ENCODE results near the gene RNU5B-1. TPM values are rescaled to one million over a fixed set of nuclear protein-coding genes. Genes with fewer than 3 reads are reported as not detected.

Gene RNU5B-1
- total and polyA plus RNA-seq, 3 donors from 2014 or later, result not detected

- no peak for DNase-seq
- no peak overlapping the region for H3K27ac ChIP-seq
- no peak overlapping the region for H3K4me3 ChIP-seq
- no peaks in the 10 kb centered on the region for H3K27me3 ChIP-seq
- intact Hi-C loops (cut with DNase I; ENCODE audit: low total_unique reads), result no loop called here
- no peaks in the 10 kb centered on the region for H3K9me3 ChIP-seq
- H3K36me3 ChIP-seq (ENCODE audit: low read depth, missing control alignments), result no peaks in the 10 kb centered on the region
- no peak for TF ChIP-seq CTCF (IDR thresholded peaks at IDR 0.05)
- TF ChIP-seq POLR2A (IDR thresholded peaks at IDR 0.05), result no peak
- WGBS, 2 donors, result 57 to 60% methylated on average over 1 of the region's 1 CpG
- peaks cover 5% of the 10 kb centered on the region for H3K4me1 ChIP-seq
Observed at GRCh38 chr15:65277015-65277414, 27.5 kb upstream of the RNU5B-1 start.

- H3K27ac ChIP-seq, result no peak overlapping the region
- 76 to 82% methylated on average over 1 of the region's 1 CpG for WGBS, 2 donors
- H3K4me1 ChIP-seq, result no peaks in the 10 kb centered on the region
- intact Hi-C loops (cut with DNase I; ENCODE audit: low total_unique reads), result no loop called here
- H3K27me3 ChIP-seq, result no peaks in the 10 kb centered on the region
- no peaks in the 10 kb centered on the region for H3K9me3 ChIP-seq
- no peaks in the 10 kb centered on the region for H3K36me3 ChIP-seq (ENCODE audit: low read depth, missing control alignments)
- no peak overlapping the region for H3K4me3 ChIP-seq
- DNase-seq, result no peak
- TF ChIP-seq POLR2A (IDR thresholded peaks at IDR 0.05), result no peak
Observed at GRCh38 chr15:65278480-65278879, 26.0 kb upstream of the RNU5B-1 start.

GRCh38 chr15:65285291-65286068, 19.0 kb upstream of the RNU5B-1 start:
- no peak for DNase-seq
- Histone ChIP-seq H3K27me3 (no peaks in the 10 kb centered on the region), H3K4me1 (peaks cover 4% of the 10 kb centered on the region), H3K36me3 (ENCODE audit: low read depth, missing control alignments) (no peaks in the 10 kb centered on the region), H3K9me3 (no peaks in the 10 kb centered on the region), H3K27ac (peak overlapping the region in 1 of 2 donors; percentile 87), H3K4me3 (peak overlapping the region; percentile 81 to 83)
- 53 to 63% methylated on average over 10 of the region's 10 CpGs for WGBS, 2 donors
- intact Hi-C loops (cut with DNase I; ENCODE audit: low total_unique reads), result no loop called here
- TF ChIP-seq CTCF (IDR thresholded peaks at IDR 0.05) (no peak), POLR2A (IDR thresholded peaks at IDR 0.05) (no peak)

DNA sequence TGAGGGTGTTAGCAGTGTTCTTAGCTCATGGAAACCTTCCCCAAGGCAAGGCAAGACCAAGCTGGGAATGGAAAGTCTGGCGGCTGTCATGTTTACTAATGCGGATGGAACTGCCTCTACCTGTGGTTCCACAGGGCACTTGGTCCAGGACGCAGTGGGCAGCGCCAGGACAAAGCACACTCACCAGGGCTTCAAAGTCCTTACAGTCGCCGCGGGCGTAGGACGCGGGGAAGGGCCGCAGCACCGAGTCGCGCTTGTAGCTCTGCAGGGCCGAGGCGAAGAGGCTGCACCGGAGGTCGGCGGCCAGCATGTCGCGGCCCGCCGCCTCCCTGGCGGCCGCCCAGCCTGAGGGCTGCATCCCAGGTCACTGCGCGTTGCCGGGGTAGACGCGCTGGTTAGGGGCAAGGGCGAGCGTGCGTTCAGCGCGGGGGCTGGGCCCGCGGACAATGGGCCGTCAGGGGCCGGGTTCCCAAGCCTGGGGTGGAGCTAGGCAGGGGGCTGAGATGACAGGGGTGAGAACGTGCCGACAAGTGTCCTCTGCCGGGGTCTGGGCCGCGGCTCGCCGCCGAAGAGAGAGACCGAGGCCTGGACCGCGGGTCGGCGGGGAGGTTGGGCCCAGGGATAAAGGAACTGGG, 18.3 kb upstream of the RNU5B-1 start:
- peak overlapping the region; percentile 86 to 87 for H3K27ac ChIP-seq
- WGBS, 2 donors, result 0 to 1% methylated on average over 14 to 51 of the region's 52 CpGs
- no peaks in the 10 kb centered on the region for H3K27me3 ChIP-seq
- intact Hi-C loops (cut with DNase I; ENCODE audit: low total_unique reads), result no loop called here
- TF ChIP-seq CTCF (IDR thresholded peaks at IDR 0.05), result no peak
- TF ChIP-seq POLR2A (IDR thresholded peaks at IDR 0.05), result no peak
- DNase-seq, result peak; percentile 40
- no peaks in the 10 kb centered on the region for H3K36me3 ChIP-seq (ENCODE audit: low read depth, missing control alignments)
- H3K4me3 ChIP-seq, result peak overlapping the region; percentile 81 to 83
- H3K4me1 ChIP-seq, result peaks cover 4% of the 10 kb centered on the region
- H3K9me3 ChIP-seq, result no peaks in the 10 kb centered on the region

DNA sequence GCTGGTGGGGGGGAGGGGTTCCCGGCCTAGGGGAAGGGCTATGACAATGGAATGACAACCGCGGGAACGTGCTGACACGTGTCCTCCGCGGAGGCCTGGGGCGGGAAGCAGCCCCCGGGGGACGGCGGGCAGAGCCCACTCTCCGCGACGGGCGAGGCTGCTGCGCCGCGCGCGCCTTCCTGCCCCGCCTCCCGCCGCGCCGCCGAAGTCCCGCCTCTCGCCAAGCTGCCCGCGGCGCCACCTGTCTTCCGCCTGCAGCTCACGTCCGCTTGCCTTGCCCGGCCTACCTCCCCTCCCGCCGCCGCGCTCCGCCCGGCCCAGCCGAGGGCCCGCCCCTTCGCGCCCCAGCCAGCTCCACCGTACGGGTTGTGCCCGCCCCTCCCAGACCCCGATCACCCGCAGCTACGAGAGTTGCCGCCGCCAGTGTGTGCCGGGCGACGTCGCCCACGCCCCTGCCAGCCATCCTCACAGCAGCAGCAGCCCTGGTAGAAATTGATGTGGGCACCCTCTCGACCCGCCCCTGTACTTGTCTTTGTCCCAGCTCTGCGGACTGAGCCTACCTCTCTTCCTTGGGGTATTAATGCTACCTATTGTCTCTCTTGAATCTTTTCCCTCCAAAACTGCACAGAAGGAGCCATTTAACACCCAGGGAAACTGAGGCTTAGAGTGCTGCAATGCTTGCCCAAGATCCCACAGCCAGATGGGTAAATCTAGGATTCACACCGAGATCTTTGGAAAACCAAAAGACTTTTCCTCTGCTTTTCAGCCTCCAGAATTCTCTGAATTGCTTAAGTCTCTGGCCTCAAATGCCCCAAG, 17.6 kb upstream of the RNU5B-1 start, which contains the start of gene PARP16:
Gene PARP16, minus strand, starts transcription at position 180 of the 816 bp plus-strand sequence. CDS start 457 bp downstream, outside the sequence.
- peaks cover 4% of the 10 kb centered on the region for H3K4me1 ChIP-seq
- peak within 1 kb of the TSS; percentile 86 to 87 for H3K27ac ChIP-seq
- intact Hi-C loops (cut with DNase I; ENCODE audit: low total_unique reads), result no loop called here
- WGBS, 2 donors, result 3 to 6% methylated on average over 22 to 62 of the region's 62 CpGs
- H3K9me3 ChIP-seq, result no peaks in the 10 kb centered on the region
- H3K27me3 ChIP-seq, result no peaks in the 10 kb centered on the region
- peak; percentile 93 for DNase-seq
- TF ChIP-seq CTCF (IDR thresholded peaks at IDR 0.05) (peak; percentile 27 to 63 (median 34)), POLR2A (IDR thresholded peaks at IDR 0.05) (no peak)
- H3K36me3 ChIP-seq (ENCODE audit: low read depth, missing control alignments), result no peaks in the 10 kb centered on the region
- H3K4me3 ChIP-seq, result peak within 1 kb of the TSS; percentile 81 to 83

Data from testis (tissue), 3 donors.